Gastroesophageal sphincter (tissue), 3 donors: Measurements from ENCODE around the gene CAMK1D.

Source experiments
- CTCF ChIP-seq, 4 experiments: fragments of 200-600 bp in 2 of 4; fragments of 450-650 bp in 2 of 4; sonication (generic) in 1 of 4; IDR thresholded peaks; one replicate each; pipeline ENCODE4 v1.5.1; 2017 to 2019; ENCODE audit warnings: antibody characterized with exemption in 4 of 4, mild to moderate bottlenecking in 2 of 4, moderate library complexity in 2 of 4
- EP300 ChIP-seq: sonication (generic); formaldehyde crosslinking; IDR thresholded peaks from one replicate; pipeline ENCODE4 v1.6.1; 2017; ENCODE audit warnings: antibody characterized with exemption, mild to moderate bottlenecking
- POLR2A ChIP-seq, 2 donors: fragments of 450-650 bp; IDR thresholded peaks; one replicate each; pipeline ENCODE4 v1.6.1; 2017; ENCODE audit warnings: antibody characterized with exemption in 2 of 2, mild to moderate bottlenecking in 2 of 2, moderate library complexity in 1 of 2
- POLR2AphosphoS5 ChIP-seq: sonication (generic); formaldehyde crosslinking; IDR thresholded peaks from one replicate; pipeline ENCODE4 v1.6.1; 2017; ENCODE audit warnings: antibody characterized with exemption

- TF ChIP-seq CTCF (IDR thresholded peaks at IDR 0.05) (no peak), EP300 (no peak), POLR2A (IDR thresholded peaks at IDR 0.05) (no peak), POLR2AphosphoS5 (no peak)
Observed at GRCh38 chr10:12432402-12433189, 83.2 kb downstream of the CAMK1D start.
